Stomach (tissue), 9 donors: ENCODE measurements around the gene ASPRV1. TPM values are rescaled to one million over a fixed set of nuclear protein-coding genes. Genes with fewer than 3 reads are reported as not detected.
"Not testable (repeated sequence)": the region's sequence is repeated elsewhere in the genome, so short reads cannot be mapped to it uniquely, and the experiment has no call there.

Source experiments
- DNase-seq, 2 donors: peaks; one replicate each; pipeline versions ENCODE4 v3.0.0 to v3.0.0-alpha.2; 2013 to 2019
- H3K27ac ChIP-seq, 5 donors: fragments of 200-600 bp in 4 of 5; sonication (generic) in 4 of 5; one replicate each; pipeline ENCODE4 v1.5.1; 2013 to 2019; ENCODE audit warnings: mild to moderate bottlenecking in 1 of 5, moderate library complexity in 1 of 5
- H3K27me3 ChIP-seq, 3 donors: fragments of 200-600 bp; sonication (generic); one replicate each; pipeline ENCODE4 v1.5.1; 2017 to 2019; ENCODE audit warnings: mixed run types in 1 of 3
- H3K36me3 ChIP-seq, 4 donors: fragments of 200-600 bp; sonication (generic); 1 replicate in 3 of 4; 2 replicates in 1 of 4; pipeline ENCODE4 v1.5.1; 2016 to 2019
- H3K4me1 ChIP-seq, 4 donors: fragments of 200-600 bp; sonication (generic); one replicate each; pipeline ENCODE4 v1.5.1; 2016 to 2019
- H3K4me3 ChIP-seq, 4 donors: fragments of 200-600 bp; sonication (generic) in 3 of 4; one replicate each; pipeline ENCODE4 v1.5.1; 2016 to 2019; ENCODE audit warnings: mild to moderate bottlenecking in 1 of 4
- H3K9me3 ChIP-seq, 4 donors: fragments of 200-600 bp; sonication (generic); one replicate each; pipeline ENCODE4 v1.5.1; 2016 to 2019
- EP300 ChIP-seq: sonication (generic); formaldehyde crosslinking; IDR thresholded peaks from one replicate; pipeline ENCODE4 v1.6.1; 2017; ENCODE audit warnings: antibody characterized with exemption
- POLR2A ChIP-seq, 4 donors: fragments of 450-650 bp; IDR thresholded peaks; one replicate each; pipeline ENCODE4 v1.6.1; 2016; ENCODE audit warnings: antibody characterized with exemption in 4 of 4, control low read depth in 2 of 4, mild to moderate bottlenecking in 1 of 4, moderate library complexity in 1 of 4
- POLR2AphosphoS5 ChIP-seq, 3 donors: sonication (generic); formaldehyde crosslinking; IDR thresholded peaks; one replicate each; pipeline ENCODE4 v1.6.1; 2016; ENCODE audit warnings: antibody characterized with exemption in 3 of 3
- WGBS, 5 donors: extraction: QIAGEN DNeasy Blood & Tissue Kit in 3 of 5; methylation state at CpG; one replicate each; pipeline versions ENCODE4 v1.1.5 to v1.1.7; 2013 to 2018; 5-methylcytosine and 5-hydroxymethylcytosine counted together
- intact Hi-C: fragments of 100-400 bp; cut with DNase I; formaldehyde crosslinking; loops from one replicate; pipeline ENCODE4 v1.15.1; 2023; ENCODE audit warnings: low total_unique reads
- polyA plus RNA-seq, 3 donors: library from polyadenylated mRNA; stranded (reverse); fragments of 200-250 nt; gene quantifications; one replicate each; pipeline ENCODE4 v1.2.3, GENCODE V29; 2013
- total RNA-seq, 5 donors: library from RNA; depleted of rRNA; stranded (reverse); fragments of >200 nt; gene quantifications; one replicate each; pipeline versions ENCODE4 v1.1.0 to v1.2.3, GENCODE V29; 2014 to 2016
- TF ChIP-seq, protein P1 (sequence below), 7 experiments: fragments of 450-650 bp in 4 of 7; fragments of 200-600 bp in 3 of 7; sonication (generic) in 3 of 7; IDR thresholded peaks; one replicate each; pipeline ENCODE4 v1.5.1; 2016 to 2019; ENCODE audit warnings: antibody characterized with exemption in 7 of 7, control low read depth in 2 of 7, mild to moderate bottlenecking in 1 of 7
- donor health status: healthy with polysubstance abuse.
- donor health status: Bipolar disorder and iron deficiency.
- donor health status: healthy.

ASPRV1 gene
- total and polyA plus RNA-seq, 8 donors = 0.44 to 6.4 (median 1.5) TPM; not detected in 2

DNA sequence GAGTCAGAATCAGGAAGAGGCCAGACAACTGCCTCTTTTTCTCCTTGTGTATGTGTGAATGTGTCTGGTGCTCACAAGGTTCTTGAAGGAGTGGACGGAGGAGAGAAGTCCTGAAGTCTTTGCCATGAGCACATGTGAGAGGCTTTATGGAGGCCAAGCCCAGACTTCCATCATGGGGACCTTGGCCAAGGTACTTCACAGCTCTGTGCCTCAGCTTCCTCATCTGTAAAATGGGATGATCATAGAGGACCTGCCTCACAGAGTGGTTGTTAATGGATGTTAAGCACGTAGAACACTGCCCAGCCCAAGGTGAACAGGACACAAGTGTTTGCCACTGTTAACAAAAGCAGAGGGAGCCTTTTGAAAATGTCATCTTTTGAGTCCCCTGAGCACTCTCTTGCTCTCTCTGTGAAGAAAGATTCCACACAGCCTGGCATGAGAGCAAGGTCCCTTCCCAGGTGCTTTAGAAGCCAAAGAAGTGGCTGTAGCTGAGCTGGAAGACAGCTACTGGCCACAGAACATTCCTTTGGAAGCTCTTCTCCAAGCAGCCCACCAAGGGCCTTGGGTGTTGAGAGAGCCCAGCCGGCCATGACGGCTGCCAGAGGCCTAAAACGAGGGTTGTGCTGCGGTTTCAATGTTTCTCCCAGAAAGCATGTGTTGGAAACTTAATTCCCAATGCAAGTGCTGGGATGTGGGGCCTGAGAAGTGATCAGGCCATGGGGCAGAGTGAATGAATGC, 41.8 kb upstream of the ASPRV1 start:
- Histone ChIP-seq H3K27ac (no peak overlapping the region), H3K4me1 (peaks cover 0 to 10% (median 0%) of the 10 kb centered on the region in 4 donors), H3K36me3 (no peaks in the 10 kb centered on the region), H3K4me3 (no peak overlapping the region), H3K9me3 (no peaks in the 10 kb centered on the region), H3K27me3 (no peaks in the 10 kb centered on the region)
- TF ChIP-seq POLR2AphosphoS5 (IDR thresholded peaks at IDR 0.05) = no peak
- TF ChIP-seq POLR2A (IDR thresholded peaks at IDR 0.05) = no peak
- TF ChIP-seq, protein P1, sequence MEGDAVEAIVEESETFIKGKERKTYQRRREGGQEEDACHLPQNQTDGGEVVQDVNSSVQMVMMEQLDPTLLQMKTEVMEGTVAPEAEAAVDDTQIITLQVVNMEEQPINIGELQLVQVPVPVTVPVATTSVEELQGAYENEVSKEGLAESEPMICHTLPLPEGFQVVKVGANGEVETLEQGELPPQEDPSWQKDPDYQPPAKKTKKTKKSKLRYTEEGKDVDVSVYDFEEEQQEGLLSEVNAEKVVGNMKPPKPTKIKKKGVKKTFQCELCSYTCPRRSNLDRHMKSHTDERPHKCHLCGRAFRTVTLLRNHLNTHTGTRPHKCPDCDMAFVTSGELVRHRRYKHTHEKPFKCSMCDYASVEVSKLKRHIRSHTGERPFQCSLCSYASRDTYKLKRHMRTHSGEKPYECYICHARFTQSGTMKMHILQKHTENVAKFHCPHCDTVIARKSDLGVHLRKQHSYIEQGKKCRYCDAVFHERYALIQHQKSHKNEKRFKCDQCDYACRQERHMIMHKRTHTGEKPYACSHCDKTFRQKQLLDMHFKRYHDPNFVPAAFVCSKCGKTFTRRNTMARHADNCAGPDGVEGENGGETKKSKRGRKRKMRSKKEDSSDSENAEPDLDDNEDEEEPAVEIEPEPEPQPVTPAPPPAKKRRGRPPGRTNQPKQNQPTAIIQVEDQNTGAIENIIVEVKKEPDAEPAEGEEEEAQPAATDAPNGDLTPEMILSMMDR (IDR thresholded peaks at IDR 0.05) = no peak
- TF ChIP-seq EP300 = no peak
- intact Hi-C loops = no loop called here
- no peak for DNase-seq
- WGBS, 5 donors = 86 to 92% (median 90%) methylated on average over 6 of the region's 6 CpGs

DNA sequence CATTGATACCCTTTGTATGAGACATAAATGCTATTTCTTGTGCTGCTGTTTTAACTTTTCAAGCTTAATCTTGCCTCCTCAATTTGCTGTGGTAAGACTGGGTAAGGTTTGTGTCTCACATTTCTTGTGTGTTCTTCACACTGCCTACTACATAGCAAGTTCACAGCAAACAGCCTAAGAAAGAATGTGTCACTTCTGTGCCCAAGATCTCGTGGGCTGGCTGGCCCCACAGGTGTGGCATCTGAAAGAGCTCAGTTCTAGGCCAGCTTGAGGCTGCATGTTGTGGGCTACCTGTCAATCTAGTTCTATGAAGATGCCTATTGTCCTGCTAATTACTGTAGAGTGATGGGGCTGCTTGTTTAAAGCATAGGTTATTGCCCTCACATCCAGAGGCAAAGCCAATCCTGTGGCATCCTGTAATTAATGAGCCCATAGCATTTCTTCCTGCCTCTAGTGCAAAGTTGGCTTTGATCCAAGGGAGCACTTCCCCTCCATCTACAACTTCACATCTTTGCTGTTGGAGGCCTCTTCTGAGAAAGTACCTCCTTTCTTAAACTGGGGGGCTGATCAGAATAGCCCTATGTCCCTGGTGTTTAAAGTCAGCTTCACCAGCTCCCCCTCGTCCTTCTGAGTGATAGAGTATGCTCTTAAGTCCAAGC, 40.9 kb upstream of the ASPRV1 start:
- intact Hi-C loops = no loop called here
- WGBS, 5 donors = 55 to 73% (median 57%) methylated on average over 2 of the region's 2 CpGs
- H3K4me1 ChIP-seq = peaks cover 0 to 16% (median 0%) of the 10 kb centered on the region in 4 donors
- no peak overlapping the region for H3K27ac ChIP-seq
- H3K27me3 ChIP-seq = no peaks in the 10 kb centered on the region
- H3K4me3 ChIP-seq = no peak overlapping the region
- no peaks in the 10 kb centered on the region for H3K36me3 ChIP-seq
- no peak for TF ChIP-seq EP300
- TF ChIP-seq POLR2AphosphoS5 (IDR thresholded peaks at IDR 0.05) = no peak
- TF ChIP-seq, protein P1 (IDR thresholded peaks at IDR 0.05) = no peak
- peak; percentile 23 to 41 for DNase-seq
- H3K9me3 ChIP-seq = no peaks in the 10 kb centered on the region

DNA sequence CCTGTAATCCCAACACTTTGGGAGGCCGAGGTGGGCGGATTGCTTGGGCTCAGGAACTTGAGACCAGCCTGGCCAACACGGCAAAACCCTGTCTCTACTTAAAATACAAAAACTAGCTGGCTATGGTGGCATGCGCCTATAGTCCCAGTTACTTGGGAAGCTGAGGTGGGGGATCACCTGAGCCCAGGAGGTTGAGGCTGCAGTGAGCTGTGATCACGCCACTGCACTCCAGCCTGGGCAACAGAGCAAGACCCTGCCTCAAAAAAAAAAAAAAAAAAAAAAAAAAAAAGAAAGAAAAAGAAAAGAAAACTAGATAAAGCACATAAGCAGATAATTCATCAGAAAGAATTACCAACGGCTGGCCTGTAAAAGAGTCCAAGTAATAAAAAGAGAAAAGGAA, 39.1 kb upstream of the ASPRV1 start:
- peak in 1 of 2 donors; percentile 15 for DNase-seq
- 84 to 95% (median 89%) methylated on average over 6 of the region's 6 CpGs for WGBS, 5 donors
- H3K27me3 ChIP-seq, H3K4me3 ChIP-seq, H3K27ac ChIP-seq, H3K9me3 ChIP-seq, intact Hi-C loops: not testable (repeated sequence)
- Histone ChIP-seq H3K4me1 (peaks cover 0 to 17% (median 0%) of the 10 kb centered on the region in 4 donors), H3K36me3 (peaks cover 0 to 13% (median 11%) of the 10 kb centered on the region in 4 donors)

DNA sequence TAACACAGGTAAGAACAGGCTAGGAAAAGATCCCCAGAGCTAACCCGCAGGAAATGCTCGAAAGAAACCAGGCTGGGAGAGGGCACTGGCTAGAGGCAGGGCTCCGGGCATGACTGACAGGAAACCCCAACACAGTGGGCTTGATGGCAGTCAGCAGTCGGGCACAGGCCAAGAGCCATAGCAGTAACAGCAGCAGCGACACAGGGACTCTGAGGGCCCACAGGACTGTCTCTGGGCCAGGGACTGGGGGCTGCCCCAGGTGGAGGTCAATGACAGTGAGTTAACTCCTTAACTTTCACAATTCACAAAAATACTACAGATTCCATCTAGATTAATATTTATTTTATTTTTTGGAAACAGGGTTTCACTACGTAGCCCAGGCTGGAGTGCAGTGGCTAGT, 37.3 kb upstream of the ASPRV1 start:
- peak in 1 of 2 donors; percentile 16 for DNase-seq
- TF ChIP-seq EP300 (no peak), POLR2AphosphoS5 (IDR thresholded peaks at IDR 0.05) (no peak), POLR2A (IDR thresholded peaks at IDR 0.05) (no peak)
- TF ChIP-seq, protein P1 (IDR thresholded peaks at IDR 0.05) = no peak
- Histone ChIP-seq H3K9me3 (no peaks in the 10 kb centered on the region), H3K4me3 (no peak overlapping the region), H3K27me3 (no peaks in the 10 kb centered on the region), H3K27ac (no peak overlapping the region), H3K36me3 (peaks cover 0 to 29% (median 24%) of the 10 kb centered on the region in 4 donors), H3K4me1 (peaks cover 0 to 17% (median 0%) of the 10 kb centered on the region in 4 donors)
- WGBS, 5 donors = 95 to 97% (median 96%) methylated on average over 6 of the region's 6 CpGs
- intact Hi-C loops = no loop called here
